ENCODE data around the gene GALNT18. TPM values are rescaled to one million over a fixed set of nuclear protein-coding genes. Genes with fewer than 3 reads are reported as not detected.

Gene GALNT18
- total RNA-seq, 3 donors from 2014 or later = 14.7 to 25.9 (median 16.4) TPM

DNA sequence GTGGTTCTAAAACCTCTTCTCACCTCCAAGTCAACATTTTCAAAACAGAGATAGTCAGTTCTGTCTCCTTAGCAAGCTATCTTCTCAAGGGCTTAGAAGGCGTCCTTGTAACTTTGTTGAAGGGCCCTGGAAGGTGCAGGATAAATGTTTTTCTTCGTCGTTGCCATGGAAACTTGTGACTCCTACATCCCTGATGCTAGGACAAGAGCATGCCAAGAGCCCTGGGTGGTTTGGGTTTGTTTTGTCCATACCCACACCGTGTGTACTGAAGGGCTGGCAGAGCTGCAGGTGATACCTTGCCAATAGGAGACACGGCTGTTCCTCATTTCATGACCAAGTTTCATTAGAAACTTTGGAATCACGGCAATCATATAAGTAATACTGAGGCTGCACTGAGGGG is 81.6 kb downstream of the GALNT18 start:
- no peak for DNase-seq (ENCODE audit: low spot score in 2 of 2)
- no peaks in the 10 kb centered on the region for H3K4me1 ChIP-seq

DNA sequence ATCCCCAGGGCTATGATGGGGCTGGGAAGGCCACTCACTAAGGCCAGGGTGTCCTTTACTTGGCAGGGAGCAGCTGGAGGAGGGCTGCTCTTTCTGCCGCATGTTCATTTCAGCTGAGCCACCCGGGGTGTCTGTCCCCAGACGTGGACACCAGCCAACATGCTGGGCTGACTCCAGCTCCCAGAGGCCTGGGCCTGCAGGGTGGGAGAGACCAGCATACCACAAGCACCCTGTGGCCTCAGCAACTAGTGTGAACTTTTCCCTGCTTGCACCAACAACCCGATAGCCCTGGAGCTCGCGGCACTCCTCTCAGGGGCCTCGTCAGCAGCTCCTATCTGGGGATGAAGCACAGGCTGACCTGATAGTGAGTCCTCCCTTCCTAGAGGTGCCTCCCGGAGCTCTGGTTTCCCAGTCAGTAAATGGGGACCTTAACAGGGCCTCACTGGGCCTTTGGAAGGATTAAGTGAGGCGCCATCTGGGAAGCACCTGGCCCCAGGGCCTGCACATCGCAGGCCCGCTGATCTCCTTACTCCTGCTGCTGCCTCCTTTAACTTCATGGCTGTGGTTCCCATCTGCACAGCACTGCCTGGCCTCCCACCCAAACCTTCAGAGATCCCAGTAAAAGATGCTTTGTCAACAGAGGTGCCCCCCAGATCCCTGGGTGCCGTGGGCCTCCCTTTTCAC is 83.4 kb downstream of the GALNT18 start:
- DNase-seq (ENCODE audit: low spot score in 2 of 2) = no peak
- H3K4me3 ChIP-seq = no peak overlapping the region
- H3K9me3 ChIP-seq = no peaks in the 10 kb centered on the region
- no peaks in the 10 kb centered on the region for H3K27me3 ChIP-seq
- no peaks in the 10 kb centered on the region for H3K4me1 ChIP-seq
- TF ChIP-seq POLR2AphosphoS5 (IDR thresholded peaks at IDR 0.05) = no peak
- TF ChIP-seq POLR2A (IDR thresholded peaks at IDR 0.05) = no peak
- TF ChIP-seq, protein P1, sequence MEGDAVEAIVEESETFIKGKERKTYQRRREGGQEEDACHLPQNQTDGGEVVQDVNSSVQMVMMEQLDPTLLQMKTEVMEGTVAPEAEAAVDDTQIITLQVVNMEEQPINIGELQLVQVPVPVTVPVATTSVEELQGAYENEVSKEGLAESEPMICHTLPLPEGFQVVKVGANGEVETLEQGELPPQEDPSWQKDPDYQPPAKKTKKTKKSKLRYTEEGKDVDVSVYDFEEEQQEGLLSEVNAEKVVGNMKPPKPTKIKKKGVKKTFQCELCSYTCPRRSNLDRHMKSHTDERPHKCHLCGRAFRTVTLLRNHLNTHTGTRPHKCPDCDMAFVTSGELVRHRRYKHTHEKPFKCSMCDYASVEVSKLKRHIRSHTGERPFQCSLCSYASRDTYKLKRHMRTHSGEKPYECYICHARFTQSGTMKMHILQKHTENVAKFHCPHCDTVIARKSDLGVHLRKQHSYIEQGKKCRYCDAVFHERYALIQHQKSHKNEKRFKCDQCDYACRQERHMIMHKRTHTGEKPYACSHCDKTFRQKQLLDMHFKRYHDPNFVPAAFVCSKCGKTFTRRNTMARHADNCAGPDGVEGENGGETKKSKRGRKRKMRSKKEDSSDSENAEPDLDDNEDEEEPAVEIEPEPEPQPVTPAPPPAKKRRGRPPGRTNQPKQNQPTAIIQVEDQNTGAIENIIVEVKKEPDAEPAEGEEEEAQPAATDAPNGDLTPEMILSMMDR (IDR thresholded peaks at IDR 0.05) = no peak
- no peaks in the 10 kb centered on the region for H3K36me3 ChIP-seq
- no peak overlapping the region for H3K27ac ChIP-seq
- intact Hi-C loops (cut with DNase I; ENCODE audit: low total_unique reads) = no loop called here

More for the DNA sequence above, 81.6 kb downstream of the GALNT18 start:
- Histone ChIP-seq H3K9me3 (no peaks in the 10 kb centered on the region), H3K36me3 (no peaks in the 10 kb centered on the region), H3K27me3 (no peaks in the 10 kb centered on the region), H3K4me3 (no peak overlapping the region), H3K27ac (no peak overlapping the region)
- TF ChIP-seq, protein P1 (IDR thresholded peaks at IDR 0.05) = no peak
- intact Hi-C loops (cut with DNase I; ENCODE audit: low total_unique reads) = no loop called here

DNA sequence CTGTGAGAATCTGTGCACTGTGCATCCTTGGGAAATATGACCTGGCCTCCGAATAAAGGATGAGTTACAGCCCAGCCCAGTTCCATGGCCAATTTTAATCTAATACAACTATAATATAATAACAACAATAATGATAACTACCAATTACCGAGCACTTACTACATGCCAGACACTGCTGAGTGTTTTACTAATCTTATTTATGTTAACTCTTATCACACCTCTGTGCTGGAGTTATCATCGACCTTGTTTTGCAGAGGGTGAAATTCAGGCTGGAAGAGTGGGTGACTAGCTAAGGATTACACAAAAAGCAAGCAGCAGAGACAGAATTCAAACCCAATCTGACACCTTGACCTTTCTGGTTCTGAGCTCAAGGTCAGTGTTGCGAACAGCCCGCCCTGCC is 83.9 kb downstream of the GALNT18 start:
- no peak for DNase-seq (ENCODE audit: low spot score in 2 of 2)
- H3K36me3 ChIP-seq = no peaks in the 10 kb centered on the region
- H3K27me3 ChIP-seq = no peaks in the 10 kb centered on the region
- TF ChIP-seq POLR2A (IDR thresholded peaks at IDR 0.05) = no peak
- no peak for TF ChIP-seq POLR2AphosphoS5 (IDR thresholded peaks at IDR 0.05)
- TF ChIP-seq, protein P1 (IDR thresholded peaks at IDR 0.05) = no peak
- H3K4me1 ChIP-seq = no peaks in the 10 kb centered on the region
- no peak overlapping the region for H3K4me3 ChIP-seq
- intact Hi-C loops (cut with DNase I; ENCODE audit: low total_unique reads) = no loop called here
- no peak overlapping the region for H3K27ac ChIP-seq
- no peaks in the 10 kb centered on the region for H3K9me3 ChIP-seq

DNA sequence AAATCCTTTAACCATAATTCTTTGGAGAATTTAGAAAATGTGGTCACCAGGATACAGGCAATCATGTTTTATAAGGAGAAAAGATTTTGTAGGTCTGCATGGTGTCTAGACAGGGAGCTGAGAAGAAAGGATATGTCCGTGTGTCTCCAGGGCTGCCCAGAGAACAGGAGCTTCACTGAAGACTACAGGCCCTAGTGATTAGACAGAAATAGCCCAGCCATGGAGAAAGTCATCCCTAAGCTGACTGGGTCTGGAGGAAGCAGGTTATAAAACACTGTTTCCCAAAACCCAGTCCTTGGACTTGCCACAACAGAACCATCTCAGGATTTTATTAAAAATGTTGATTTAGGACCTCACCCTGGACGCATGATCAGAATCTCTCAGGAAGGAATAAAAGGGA is 84.4 kb downstream of the GALNT18 start:
- H3K27me3 ChIP-seq = no peaks in the 10 kb centered on the region
- no peaks in the 10 kb centered on the region for H3K9me3 ChIP-seq
- TF ChIP-seq, protein P1 (IDR thresholded peaks at IDR 0.05) = no peak
- TF ChIP-seq POLR2A (IDR thresholded peaks at IDR 0.05) = no peak
- no peak for TF ChIP-seq POLR2AphosphoS5 (IDR thresholded peaks at IDR 0.05)
- H3K27ac ChIP-seq = no peak overlapping the region
- H3K36me3 ChIP-seq = no peaks in the 10 kb centered on the region
- intact Hi-C loops (cut with DNase I; ENCODE audit: low total_unique reads) = no loop called here
- DNase-seq (ENCODE audit: low spot score in 2 of 2) = no peak
- H3K4me3 ChIP-seq = no peak overlapping the region
- H3K4me1 ChIP-seq = no peaks in the 10 kb centered on the region

DNA sequence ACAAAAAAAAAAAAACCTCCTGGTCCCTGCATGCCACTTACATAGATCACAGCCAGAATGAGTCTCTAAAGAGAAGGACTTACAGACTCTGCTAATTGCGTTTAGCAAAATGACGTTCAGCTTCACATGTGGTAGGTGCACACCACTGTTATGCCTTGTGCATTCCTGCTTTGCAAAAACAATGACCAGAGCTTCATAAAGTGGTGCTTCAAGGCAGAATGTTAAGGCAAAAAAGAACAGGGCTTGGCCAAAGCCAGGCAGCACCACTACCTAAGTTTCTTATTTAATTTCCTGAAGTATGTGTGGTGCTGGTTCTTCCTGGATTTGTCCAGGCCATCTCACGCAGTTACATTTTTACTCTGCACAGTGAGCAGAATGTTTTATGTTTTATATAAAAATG is 85.2 kb downstream of the GALNT18 start:
- H3K9me3 ChIP-seq = no peaks in the 10 kb centered on the region
- H3K4me3 ChIP-seq = no peak overlapping the region
- no peaks in the 10 kb centered on the region for H3K4me1 ChIP-seq
- H3K27me3 ChIP-seq = no peaks in the 10 kb centered on the region
- intact Hi-C loops (cut with DNase I; ENCODE audit: low total_unique reads) = no loop called here
- TF ChIP-seq POLR2A (IDR thresholded peaks at IDR 0.05) = no peak
- TF ChIP-seq, protein P1 (IDR thresholded peaks at IDR 0.05) = no peak
- H3K27ac ChIP-seq = no peak overlapping the region
- DNase-seq (ENCODE audit: low spot score in 2 of 2) = no peak
- no peaks in the 10 kb centered on the region for H3K36me3 ChIP-seq

Measured in breast epithelium (tissue), 4 donors.